RWPE2 (cell line): ENCODE results near the gene JPH2.
A peak's percentile ranks its signal among the peaks of the same experiment; 100 is the strongest.

ENCODE experiments used
- ATAC-seq: fragments of 200-7000 bp; cut with Tn5 transposase; 3 replicates; pipeline ENCODE4 v1.9.1; 2021; ENCODE audit warnings: low read depth
- DNase-seq: peaks from one replicate; pipeline ENCODE4 v3.0.0-alpha.2; 2020; ENCODE audit warnings: low spot score
- H3K27ac ChIP-seq: fragments of 450-650 bp; 2 replicates; pipeline ENCODE4 v1.5.1; 2017; ENCODE audit warnings: mild to moderate bottlenecking; ENCODE audit not compliant: poor library complexity, severe bottlenecking
- H3K27me3 ChIP-seq: fragments of 250-450 bp; sonication (Bioruptor Pico); 2 replicates; pipeline ENCODE4 v1.5.1; 2021; ENCODE audit warnings: mild to moderate bottlenecking, moderate library complexity; ENCODE audit not compliant: insufficient read depth, poor library complexity, severe bottlenecking
- H3K36me3 ChIP-seq: fragments of 250-450 bp; sonication (Bioruptor Pico); 2 replicates; pipeline ENCODE4 v1.5.1; 2020; ENCODE audit warnings: low read depth, mild to moderate bottlenecking, moderate library complexity
- H3K4me1 ChIP-seq: fragments of 250-450 bp; sonication (Bioruptor Pico); 2 replicates; pipeline ENCODE4 v1.5.1; 2021; ENCODE audit warnings: mild to moderate bottlenecking, moderate library complexity; ENCODE audit not compliant: insufficient read depth, poor library complexity, severe bottlenecking
- H3K4me3 ChIP-seq: fragments of 250-450 bp; sonication (Bioruptor Pico); 2 replicates; pipeline ENCODE4 v1.5.1; 2021; ENCODE audit warnings: mild to moderate bottlenecking, moderate library complexity; ENCODE audit not compliant: severe bottlenecking
- H3K9me3 ChIP-seq: fragments of 250-450 bp; sonication (Bioruptor Pico); 2 replicates; pipeline ENCODE4 v1.5.1; 2021; ENCODE audit warnings: mild to moderate bottlenecking, moderate library complexity; ENCODE audit not compliant: severe bottlenecking
- TF ChIP-seq, protein P1 (sequence below): fragments of 450-650 bp; IDR thresholded peaks from one replicate; pipeline ENCODE4 v1.5.1; 2017; ENCODE audit warnings: mild to moderate bottlenecking, moderate library complexity; ENCODE audit not compliant: poor library complexity, severe bottlenecking

The JPH2 gene

DNA sequence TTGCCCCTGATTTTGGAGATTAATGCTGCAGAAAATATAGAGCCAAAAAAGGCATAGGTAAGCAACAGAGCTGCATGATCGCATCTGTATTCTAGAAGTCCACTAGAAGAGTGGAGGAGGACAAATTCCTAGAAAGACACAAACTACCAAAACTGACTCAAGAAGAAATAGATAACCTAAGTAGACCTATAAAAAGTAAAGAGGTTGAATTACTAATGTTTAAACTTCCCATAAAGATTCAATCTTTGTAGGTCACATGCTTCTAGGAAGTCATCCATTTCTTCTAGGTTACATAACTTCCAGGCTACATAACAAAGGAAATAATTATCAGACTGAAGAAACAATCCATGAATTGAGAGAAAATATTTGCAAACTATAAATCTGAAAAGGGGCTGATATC lies 84.4 kb downstream of the JPH2 start:
- no peak for ATAC-seq
- Histone ChIP-seq H3K4me1 (peaks cover 19% of the 10 kb centered on the region), H3K4me3 (no peak overlapping the region), H3K36me3 (no peaks in the 10 kb centered on the region), H3K9me3 (no peaks in the 10 kb centered on the region), H3K27me3 (peaks cover 10% of the 10 kb centered on the region), H3K27ac (no peak overlapping the region)
- no peak for DNase-seq
- TF ChIP-seq, protein P1, sequence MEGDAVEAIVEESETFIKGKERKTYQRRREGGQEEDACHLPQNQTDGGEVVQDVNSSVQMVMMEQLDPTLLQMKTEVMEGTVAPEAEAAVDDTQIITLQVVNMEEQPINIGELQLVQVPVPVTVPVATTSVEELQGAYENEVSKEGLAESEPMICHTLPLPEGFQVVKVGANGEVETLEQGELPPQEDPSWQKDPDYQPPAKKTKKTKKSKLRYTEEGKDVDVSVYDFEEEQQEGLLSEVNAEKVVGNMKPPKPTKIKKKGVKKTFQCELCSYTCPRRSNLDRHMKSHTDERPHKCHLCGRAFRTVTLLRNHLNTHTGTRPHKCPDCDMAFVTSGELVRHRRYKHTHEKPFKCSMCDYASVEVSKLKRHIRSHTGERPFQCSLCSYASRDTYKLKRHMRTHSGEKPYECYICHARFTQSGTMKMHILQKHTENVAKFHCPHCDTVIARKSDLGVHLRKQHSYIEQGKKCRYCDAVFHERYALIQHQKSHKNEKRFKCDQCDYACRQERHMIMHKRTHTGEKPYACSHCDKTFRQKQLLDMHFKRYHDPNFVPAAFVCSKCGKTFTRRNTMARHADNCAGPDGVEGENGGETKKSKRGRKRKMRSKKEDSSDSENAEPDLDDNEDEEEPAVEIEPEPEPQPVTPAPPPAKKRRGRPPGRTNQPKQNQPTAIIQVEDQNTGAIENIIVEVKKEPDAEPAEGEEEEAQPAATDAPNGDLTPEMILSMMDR, result no peak

DNA sequence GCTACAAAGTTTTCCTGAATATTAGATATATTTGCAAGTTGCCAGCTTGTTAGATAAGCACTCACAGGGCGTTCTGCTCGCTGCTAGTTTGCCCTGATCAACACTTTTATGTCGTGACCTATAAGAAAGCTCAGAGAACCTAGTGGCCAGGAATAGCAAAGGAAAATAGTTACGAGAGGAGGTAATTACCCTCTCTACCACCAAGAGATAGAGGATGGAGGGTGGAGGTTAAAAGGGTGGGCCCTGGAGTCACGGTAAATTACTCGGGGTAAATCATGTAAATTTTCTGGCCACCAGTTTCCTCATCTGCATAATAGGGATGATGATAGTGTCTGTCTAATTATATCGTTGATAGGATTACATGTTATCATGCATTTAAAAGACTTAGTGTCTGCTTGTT lies 87.2 kb downstream of the JPH2 start:
- ATAC-seq, result no peak
- H3K4me3 ChIP-seq, result no peak overlapping the region
- H3K27ac ChIP-seq, result no peak overlapping the region
- TF ChIP-seq, protein P1, result no peak
- peaks cover 11% of the 10 kb centered on the region for H3K4me1 ChIP-seq
- peaks cover 10% of the 10 kb centered on the region for H3K27me3 ChIP-seq
- no peaks in the 10 kb centered on the region for H3K9me3 ChIP-seq
- DNase-seq, result peak; percentile 22
- no peaks in the 10 kb centered on the region for H3K36me3 ChIP-seq

DNA sequence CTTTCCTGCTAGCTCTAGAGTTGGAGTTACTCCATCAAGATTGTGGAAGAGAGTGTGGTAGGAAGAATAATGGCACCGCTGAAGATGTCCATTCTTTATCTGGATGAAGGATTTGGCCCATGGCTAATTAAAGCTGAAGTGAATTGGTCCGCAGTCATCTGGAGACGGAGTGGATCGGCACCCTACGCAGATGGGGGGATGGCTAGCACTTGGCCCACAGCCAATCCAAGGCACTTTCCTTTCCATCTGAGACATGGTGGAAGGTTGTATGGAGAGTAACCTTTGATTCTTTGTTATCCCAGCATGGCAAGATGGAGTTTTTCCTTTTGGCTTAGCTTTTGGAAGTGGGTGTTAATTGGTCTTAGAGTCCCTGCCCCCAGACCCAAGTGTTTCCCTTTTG lies 88.3 kb downstream of the JPH2 start:
- TF ChIP-seq, protein P1, result no peak
- ATAC-seq (no peak), DNase-seq (peak; percentile 66)
- Histone ChIP-seq H3K9me3 (no peaks in the 10 kb centered on the region), H3K27ac (no peak overlapping the region), H3K27me3 (peaks cover 4% of the 10 kb centered on the region), H3K36me3 (no peaks in the 10 kb centered on the region), H3K4me1 (peaks cover 8% of the 10 kb centered on the region), H3K4me3 (no peak overlapping the region)

DNA sequence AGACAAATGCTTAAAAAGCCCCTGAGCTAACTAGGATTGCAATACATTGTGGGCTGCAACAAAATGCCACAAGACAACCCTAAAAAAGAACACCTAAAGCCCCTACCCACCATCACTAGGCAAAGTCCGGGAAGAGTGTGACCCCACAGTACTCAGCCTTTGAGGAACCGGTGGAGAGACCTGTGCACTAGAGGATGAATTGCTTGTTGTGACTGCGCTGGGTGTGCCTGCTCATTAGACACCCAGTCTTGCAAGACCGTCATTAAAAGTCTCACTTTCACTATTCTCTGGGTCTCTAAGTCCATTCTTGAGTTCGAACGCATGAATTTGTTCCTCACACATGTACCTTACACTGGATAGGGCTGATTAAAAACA lies 88.7 kb downstream of the JPH2 start:
- no peak overlapping the region for H3K4me3 ChIP-seq
- H3K9me3 ChIP-seq, result no peaks in the 10 kb centered on the region
- H3K4me1 ChIP-seq, result peaks cover 8% of the 10 kb centered on the region
- DNase-seq (peak; percentile 51), ATAC-seq (no peak)
- peaks cover 3% of the 10 kb centered on the region for H3K27me3 ChIP-seq
- no peak overlapping the region for H3K27ac ChIP-seq
- TF ChIP-seq, protein P1, result no peak
- H3K36me3 ChIP-seq, result no peaks in the 10 kb centered on the region

DNA sequence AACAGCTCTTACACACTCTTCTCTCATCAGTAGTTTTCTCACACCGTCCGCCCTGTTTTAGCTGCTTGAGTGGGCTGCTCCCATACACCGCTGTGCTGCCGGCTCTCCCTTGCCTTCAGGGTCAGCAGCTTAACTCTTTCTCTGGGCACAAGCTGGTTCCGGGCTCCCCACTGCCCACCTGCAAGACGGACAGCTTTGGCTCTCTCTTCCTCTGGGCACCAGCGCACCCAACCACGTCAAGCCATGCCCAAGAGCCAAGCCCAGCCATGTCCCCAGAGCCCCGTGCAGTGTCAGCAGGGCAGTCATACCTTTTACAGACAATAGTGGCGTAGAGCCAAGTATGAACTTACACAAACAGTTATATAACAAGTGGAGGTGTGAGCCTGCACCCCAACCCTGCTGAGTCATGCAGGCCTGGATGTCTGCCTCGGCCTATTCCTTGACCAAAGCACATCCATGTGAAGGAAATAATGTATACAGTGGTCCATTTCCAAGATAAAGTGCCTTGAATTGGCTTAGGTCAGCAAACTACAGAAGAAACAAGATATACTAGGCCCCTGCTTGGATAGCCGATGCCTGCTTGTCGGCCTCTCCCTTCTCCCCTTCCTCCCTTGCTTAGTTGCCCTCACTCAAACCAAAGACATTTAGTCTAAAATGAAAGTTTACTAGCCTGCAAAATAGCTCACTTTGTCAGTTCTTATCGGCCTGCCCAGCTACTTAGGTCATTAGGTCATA lies 89.3 kb downstream of the JPH2 start:
- peaks cover 8% of the 10 kb centered on the region for H3K4me1 ChIP-seq
- no peak overlapping the region for H3K27ac ChIP-seq
- ATAC-seq, result peak; percentile 51
- TF ChIP-seq, protein P1, result no peak
- H3K27me3 ChIP-seq, result no peaks in the 10 kb centered on the region
- no peaks in the 10 kb centered on the region for H3K36me3 ChIP-seq
- no peaks in the 10 kb centered on the region for H3K9me3 ChIP-seq
- no peak overlapping the region for H3K4me3 ChIP-seq
- peak; percentile 71 for DNase-seq
